ENCODE data around the gene ZSCAN31. TPM values are rescaled to one million over a fixed set of nuclear protein-coding genes. Genes with fewer than 3 reads are reported as not detected.

Gene ZSCAN31
- total and polyA plus RNA-seq, 4 donors, result 5.6 to 13.1 (median 9.0) TPM

DNA sequence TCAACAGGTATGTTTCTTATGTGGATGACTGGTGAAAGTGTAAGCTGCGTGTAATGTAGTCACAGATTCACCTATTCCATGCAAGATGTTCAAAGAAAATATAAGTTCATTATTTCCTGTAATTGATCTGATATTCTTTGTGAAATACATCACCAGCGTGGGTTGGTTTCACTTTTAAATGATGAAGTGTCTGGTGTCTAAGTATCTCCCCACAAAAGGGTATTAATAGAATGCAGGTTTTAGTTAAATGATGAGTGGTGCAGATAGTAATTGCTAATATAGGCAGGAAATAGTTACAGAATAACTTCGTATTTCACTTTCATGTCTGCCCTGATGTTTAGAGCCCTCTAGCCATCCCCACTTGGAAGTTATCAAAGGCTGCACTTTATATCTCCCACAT is 32.4 kb downstream of the ZSCAN31 start:
- 83 to 89% methylated on average over 3 of the region's 3 CpGs for WGBS, 2 donors
- DNase-seq, result no peak
- H3K9ac ChIP-seq (ENCODE audit: insufficient read depth in 1 of 2, low read length in 2 of 2), result no peak overlapping the region
- peaks cover 1 to 14% (median 5%) of the 10 kb centered on the region in 4 donors for H3K36me3 ChIP-seq (ENCODE audit: control insufficient read depth in 4 of 4, insufficient read depth in 4 of 4, low read length in 4 of 4)
- TF ChIP-seq, protein P1, sequence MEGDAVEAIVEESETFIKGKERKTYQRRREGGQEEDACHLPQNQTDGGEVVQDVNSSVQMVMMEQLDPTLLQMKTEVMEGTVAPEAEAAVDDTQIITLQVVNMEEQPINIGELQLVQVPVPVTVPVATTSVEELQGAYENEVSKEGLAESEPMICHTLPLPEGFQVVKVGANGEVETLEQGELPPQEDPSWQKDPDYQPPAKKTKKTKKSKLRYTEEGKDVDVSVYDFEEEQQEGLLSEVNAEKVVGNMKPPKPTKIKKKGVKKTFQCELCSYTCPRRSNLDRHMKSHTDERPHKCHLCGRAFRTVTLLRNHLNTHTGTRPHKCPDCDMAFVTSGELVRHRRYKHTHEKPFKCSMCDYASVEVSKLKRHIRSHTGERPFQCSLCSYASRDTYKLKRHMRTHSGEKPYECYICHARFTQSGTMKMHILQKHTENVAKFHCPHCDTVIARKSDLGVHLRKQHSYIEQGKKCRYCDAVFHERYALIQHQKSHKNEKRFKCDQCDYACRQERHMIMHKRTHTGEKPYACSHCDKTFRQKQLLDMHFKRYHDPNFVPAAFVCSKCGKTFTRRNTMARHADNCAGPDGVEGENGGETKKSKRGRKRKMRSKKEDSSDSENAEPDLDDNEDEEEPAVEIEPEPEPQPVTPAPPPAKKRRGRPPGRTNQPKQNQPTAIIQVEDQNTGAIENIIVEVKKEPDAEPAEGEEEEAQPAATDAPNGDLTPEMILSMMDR (IDR thresholded peaks at IDR 0.05; ENCODE audit: control extremely low read depth, extremely low read depth), result no peak
- H3K9me3 ChIP-seq (ENCODE audit: control insufficient read depth in 4 of 4, insufficient read depth in 3 of 4, low read length in 3 of 4), result no peaks in the 10 kb centered on the region
- no peak overlapping the region for H3K27ac ChIP-seq (ENCODE audit: low read depth in 1 of 2, low read length in 1 of 2)
- ATAC-seq (ENCODE audit: insufficient read depth, low FRiP score), result no peak
- no peak overlapping the region for H3K4me3 ChIP-seq
- no peaks in the 10 kb centered on the region for H3K4me1 ChIP-seq (ENCODE audit: control insufficient read depth in 5 of 5, insufficient read depth in 5 of 5, low read length in 5 of 5)
- H3K27me3 ChIP-seq (ENCODE audit: control insufficient read depth in 3 of 3, insufficient read depth in 3 of 3, low read length in 2 of 3), result no peaks in the 10 kb centered on the region

DNA sequence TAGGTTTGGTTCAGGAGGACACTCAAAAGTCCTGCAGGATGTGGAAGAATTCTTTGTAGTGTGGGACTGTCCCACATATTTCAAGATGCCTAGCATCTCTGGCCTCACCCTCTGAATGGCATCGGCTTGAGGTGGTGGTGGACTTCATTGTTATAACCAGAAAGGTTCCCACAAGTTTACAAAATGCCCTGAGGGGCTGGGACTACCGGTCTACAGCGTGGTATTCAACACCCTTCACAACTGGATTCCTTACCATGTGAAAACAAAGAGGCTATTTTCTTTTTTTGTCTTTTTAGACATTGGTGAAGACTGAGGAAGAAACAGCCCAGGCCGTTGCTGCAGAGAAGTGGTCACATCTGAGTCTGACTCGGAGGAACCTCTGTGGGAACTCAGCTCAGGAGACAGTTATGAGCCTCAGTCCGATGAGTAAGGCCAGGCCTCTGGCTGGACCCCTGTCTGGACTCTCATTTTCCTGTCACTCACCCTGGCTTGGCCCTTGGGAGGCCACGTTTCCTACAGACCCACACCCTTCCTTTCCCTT is 39.4 kb downstream of the ZSCAN31 start:
- no peak overlapping the region for H3K4me3 ChIP-seq
- H3K9ac ChIP-seq (ENCODE audit: insufficient read depth in 1 of 2, low read length in 2 of 2), result no peak overlapping the region
- 91 to 95% methylated on average over 7 of the region's 7 CpGs for WGBS, 2 donors
- no peak overlapping the region for H3K27ac ChIP-seq (ENCODE audit: low read depth in 1 of 2, low read length in 1 of 2)
- TF ChIP-seq, protein P1 (IDR thresholded peaks at IDR 0.05; ENCODE audit: control extremely low read depth, extremely low read depth), result no peak
- H3K36me3 ChIP-seq (ENCODE audit: control insufficient read depth in 4 of 4, insufficient read depth in 4 of 4, low read length in 4 of 4), result peaks cover 2 to 19% (median 11%) of the 10 kb centered on the region in 4 donors
- no peaks in the 10 kb centered on the region for H3K27me3 ChIP-seq (ENCODE audit: control insufficient read depth in 3 of 3, insufficient read depth in 3 of 3, low read length in 2 of 3)
- no peaks in the 10 kb centered on the region for H3K4me1 ChIP-seq (ENCODE audit: control insufficient read depth in 5 of 5, insufficient read depth in 5 of 5, low read length in 5 of 5)
- DNase-seq, result no peak
- H3K9me3 ChIP-seq (ENCODE audit: control insufficient read depth in 4 of 4, insufficient read depth in 3 of 4, low read length in 3 of 4), result no peaks in the 10 kb centered on the region
- ATAC-seq (ENCODE audit: insufficient read depth, low FRiP score), result no peak

DNA sequence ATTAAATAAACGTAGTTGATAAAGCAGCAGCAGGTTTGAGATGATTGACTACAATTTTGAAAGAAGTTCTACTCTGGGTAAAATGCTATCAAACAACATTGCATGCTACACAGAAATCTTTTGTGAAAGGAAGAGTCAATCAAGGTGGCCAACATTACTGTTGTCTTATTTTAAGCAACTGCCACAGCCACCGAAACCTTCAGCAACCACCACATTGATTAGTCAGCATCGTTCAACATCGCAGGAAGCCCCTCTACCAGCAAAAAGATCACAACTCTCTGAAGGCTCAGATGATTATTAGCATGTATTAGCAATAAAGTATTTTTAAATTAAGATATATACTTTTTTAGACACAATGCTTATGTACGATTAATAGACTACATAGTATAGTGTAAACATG is 40.6 kb downstream of the ZSCAN31 start:
- WGBS, 2 donors, result 95 to 97% methylated on average over 5 of the region's 5 CpGs
- Histone ChIP-seq H3K9ac (ENCODE audit: insufficient read depth in 1 of 2, low read length in 2 of 2) (no peak overlapping the region), H3K27ac (ENCODE audit: low read depth in 1 of 2, low read length in 1 of 2) (no peak overlapping the region), H3K36me3 (ENCODE audit: control insufficient read depth in 4 of 4, insufficient read depth in 4 of 4, low read length in 4 of 4) (peaks cover 2 to 10% (median 8%) of the 10 kb centered on the region in 4 donors), H3K9me3 (ENCODE audit: control insufficient read depth in 4 of 4, insufficient read depth in 3 of 4, low read length in 3 of 4) (no peaks in the 10 kb centered on the region), H3K4me1 (ENCODE audit: control insufficient read depth in 5 of 5, insufficient read depth in 5 of 5, low read length in 5 of 5) (no peaks in the 10 kb centered on the region), H3K4me3 (no peak overlapping the region), H3K27me3 (ENCODE audit: control insufficient read depth in 3 of 3, insufficient read depth in 3 of 3, low read length in 2 of 3) (no peaks in the 10 kb centered on the region)
- no peak for ATAC-seq (ENCODE audit: insufficient read depth, low FRiP score)
- TF ChIP-seq, protein P1 (IDR thresholded peaks at IDR 0.05; ENCODE audit: control extremely low read depth, extremely low read depth), result no peak
- DNase-seq, result no peak

DNA sequence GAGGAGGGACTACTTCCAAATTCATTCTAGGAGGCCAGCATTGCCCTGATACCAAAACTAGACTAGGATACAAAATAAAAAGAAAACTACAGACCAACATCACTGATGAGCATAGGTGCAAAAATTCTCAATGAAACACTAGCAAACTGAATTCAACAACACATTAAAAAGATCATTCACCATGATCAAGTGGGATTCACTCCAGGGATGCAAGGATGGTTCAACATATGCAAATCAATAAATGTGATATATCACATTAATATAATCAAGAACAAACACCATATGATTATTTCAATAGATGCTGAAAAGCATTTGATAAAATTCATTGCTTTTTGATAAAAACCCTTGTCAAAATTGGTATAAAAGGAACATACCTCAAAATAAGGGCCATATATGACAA is 44.4 kb downstream of the ZSCAN31 start:
- no peak overlapping the region for H3K27ac ChIP-seq (ENCODE audit: low read depth in 1 of 2, low read length in 1 of 2)
- no peak overlapping the region for H3K4me3 ChIP-seq
- no peak overlapping the region for H3K9ac ChIP-seq (ENCODE audit: insufficient read depth in 1 of 2, low read length in 2 of 2)
- TF ChIP-seq, protein P1 (IDR thresholded peaks at IDR 0.05; ENCODE audit: control extremely low read depth, extremely low read depth), result no peak
- DNase-seq, result no peak
- H3K27me3 ChIP-seq (ENCODE audit: control insufficient read depth in 3 of 3, insufficient read depth in 3 of 3, low read length in 2 of 3), result no peaks in the 10 kb centered on the region
- ATAC-seq (ENCODE audit: insufficient read depth, low FRiP score), result no peak
- no peaks in the 10 kb centered on the region for H3K9me3 ChIP-seq (ENCODE audit: control insufficient read depth in 4 of 4, insufficient read depth in 3 of 4, low read length in 3 of 4)
- peaks cover 5 to 22% (median 13%) of the 10 kb centered on the region in 4 donors for H3K36me3 ChIP-seq (ENCODE audit: control insufficient read depth in 4 of 4, insufficient read depth in 4 of 4, low read length in 4 of 4)
- no peaks in the 10 kb centered on the region for H3K4me1 ChIP-seq (ENCODE audit: control insufficient read depth in 5 of 5, insufficient read depth in 5 of 5, low read length in 5 of 5)

All from lung (tissue), 12 donors.